ENCODE measurements around the gene BBS12.
A peak's percentile ranks its signal among the peaks of the same experiment; 100 is the strongest.

BBS12 gene

DNA sequence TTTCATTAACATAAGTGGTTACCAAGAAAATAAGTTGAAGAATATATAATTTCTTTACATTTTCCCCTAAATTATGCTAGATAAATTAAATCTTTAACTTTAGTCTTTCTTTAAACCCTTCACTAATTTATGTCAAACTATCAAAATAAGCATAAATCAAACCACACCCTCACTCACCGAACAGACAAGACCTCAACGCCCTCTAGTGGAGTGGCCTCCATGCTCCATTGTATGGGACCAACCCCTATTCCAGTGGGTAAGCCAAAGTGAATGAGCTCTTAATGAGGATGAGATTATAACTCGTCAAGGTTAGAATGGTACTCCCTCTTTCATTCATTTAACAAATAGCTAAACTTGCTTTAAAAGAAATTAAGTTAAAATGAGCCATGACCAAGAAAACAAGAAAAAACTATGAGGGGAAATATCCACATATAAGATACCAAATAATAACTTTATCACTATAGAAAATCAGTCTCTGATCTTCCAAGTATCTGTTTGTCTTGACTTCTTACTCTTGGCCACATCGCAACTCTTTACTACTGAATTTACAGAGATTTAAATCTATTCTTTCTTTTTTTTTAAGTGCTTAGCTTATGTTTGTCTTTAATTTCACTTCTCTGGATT lies 15.6 kb upstream of the BBS12 start:
- FAIRE-seq: peak; percentile 96
- TF ChIP-seq TAF1 (IDR thresholded peaks at IDR 0.05; ENCODE audit: borderline replicate concordance, low read depth, low read length): no peak
- no peak for TF ChIP-seq POLR2AphosphoS5 (IDR thresholded peaks at IDR 0.05; ENCODE audit: low read depth, low read length)
- TF ChIP-seq POLR2A (IDR thresholded peaks at IDR 0.05; ENCODE audit: low read depth, low read length): no peak
- peak; percentile 41 for DNase-seq (ENCODE audit: insufficient read length)

DNA sequence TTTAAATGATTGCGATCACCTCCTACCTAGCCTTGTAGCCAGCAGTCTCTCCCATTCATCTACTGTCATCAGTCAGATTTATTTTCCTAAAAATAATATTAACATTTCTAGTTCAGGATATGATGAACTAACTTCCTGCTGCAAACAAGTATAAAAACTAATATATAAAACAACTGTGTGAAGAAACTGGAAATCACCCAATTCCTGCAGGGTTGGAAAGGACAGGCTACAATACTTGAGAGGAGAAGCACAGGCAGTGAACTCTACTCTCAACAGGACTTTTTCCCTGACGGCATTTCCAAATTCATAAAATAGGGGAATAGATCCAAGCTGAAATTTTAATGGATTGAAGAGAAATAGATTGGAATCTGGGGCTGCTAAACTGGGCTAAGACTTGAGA lies 14.2 kb upstream of the BBS12 start:
- TF ChIP-seq TAF1 (IDR thresholded peaks at IDR 0.05; ENCODE audit: borderline replicate concordance, low read depth, low read length) (no peak), POLR2AphosphoS5 (IDR thresholded peaks at IDR 0.05; ENCODE audit: low read depth, low read length) (no peak), POLR2A (IDR thresholded peaks at IDR 0.05; ENCODE audit: low read depth, low read length) (no peak)
- DNase-seq (ENCODE audit: insufficient read length) (no peak), FAIRE-seq (no peak)

DNA sequence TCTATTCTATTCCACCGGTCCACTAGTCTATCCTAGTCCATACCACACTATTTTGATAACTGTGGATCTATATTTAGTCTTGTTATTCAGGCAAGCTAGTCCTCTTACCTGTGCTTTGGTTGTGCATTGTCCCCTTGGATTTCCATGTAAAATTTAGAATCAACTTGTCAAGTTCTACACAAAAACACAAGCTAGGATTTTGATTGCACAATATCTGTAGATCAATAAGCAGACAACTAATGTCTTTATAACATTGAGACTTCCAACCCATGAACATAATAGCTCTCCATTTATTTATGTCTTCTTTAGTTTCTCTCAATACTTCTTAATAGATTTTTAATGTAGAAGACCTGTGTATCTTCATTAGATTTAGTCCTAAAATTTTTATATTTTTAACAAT lies 10.2 kb upstream of the BBS12 start:
- DNase-seq (ENCODE audit: insufficient read length): no peak
- TF ChIP-seq POLR2A (IDR thresholded peaks at IDR 0.05; ENCODE audit: low read depth, low read length): no peak
- no peak for TF ChIP-seq POLR2AphosphoS5 (IDR thresholded peaks at IDR 0.05; ENCODE audit: low read depth, low read length)
- FAIRE-seq: no peak

DNA sequence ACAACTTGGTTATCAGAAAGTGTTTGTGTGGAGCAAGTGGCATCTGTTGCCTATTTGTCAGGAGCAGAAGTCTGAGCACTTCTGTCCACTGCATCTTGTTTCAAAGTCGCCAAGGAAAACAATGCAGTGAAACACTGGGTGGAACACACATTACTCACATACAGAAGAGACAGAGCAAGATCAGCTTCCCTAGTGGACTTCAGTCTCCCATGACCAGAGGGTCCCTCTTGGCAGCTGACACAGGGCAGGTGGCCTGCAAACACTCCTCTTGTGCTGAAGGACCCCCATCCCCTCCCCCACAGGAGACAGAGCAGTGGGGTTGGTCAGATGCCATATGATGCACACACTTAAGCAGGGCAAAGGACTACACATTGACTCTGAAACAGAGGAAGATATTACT lies 3.6 kb upstream of the BBS12 start:
- FAIRE-seq (no peak), DNase-seq (ENCODE audit: insufficient read length) (no peak)
- no peak for TF ChIP-seq POLR2AphosphoS5 (IDR thresholded peaks at IDR 0.05; ENCODE audit: low read depth, low read length)
- TF ChIP-seq POLR2A (IDR thresholded peaks at IDR 0.05; ENCODE audit: low read depth, low read length): no peak
- no peak for TF ChIP-seq TAF1 (IDR thresholded peaks at IDR 0.05; ENCODE audit: borderline replicate concordance, low read depth, low read length)

DNA sequence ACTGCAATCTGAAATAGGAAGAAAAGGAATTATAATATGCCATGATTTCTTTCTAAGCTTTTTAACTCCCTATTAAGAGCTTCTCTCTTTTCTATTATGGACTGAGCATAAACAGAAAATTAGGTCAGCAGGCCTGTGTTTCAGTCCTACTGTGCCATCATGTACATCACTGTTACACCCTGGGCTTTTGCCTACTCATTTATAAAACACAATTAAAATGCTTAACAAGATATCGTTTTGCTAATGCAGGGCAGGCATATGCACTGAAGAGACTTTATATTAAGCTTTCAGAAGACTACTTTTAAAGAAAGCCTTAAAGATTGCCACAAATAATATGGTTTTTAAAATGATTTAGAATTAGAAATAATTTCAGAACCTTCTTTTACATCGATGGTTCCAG lies 828 bp upstream of the BBS12 start:
- FAIRE-seq: no peak
- TF ChIP-seq TAF1 (IDR thresholded peaks at IDR 0.05; ENCODE audit: borderline replicate concordance, low read depth, low read length) (no peak), POLR2A (IDR thresholded peaks at IDR 0.05; ENCODE audit: low read depth, low read length) (no peak), POLR2AphosphoS5 (IDR thresholded peaks at IDR 0.05; ENCODE audit: low read depth, low read length) (no peak)
- no peak for DNase-seq (ENCODE audit: insufficient read length)

DNA sequence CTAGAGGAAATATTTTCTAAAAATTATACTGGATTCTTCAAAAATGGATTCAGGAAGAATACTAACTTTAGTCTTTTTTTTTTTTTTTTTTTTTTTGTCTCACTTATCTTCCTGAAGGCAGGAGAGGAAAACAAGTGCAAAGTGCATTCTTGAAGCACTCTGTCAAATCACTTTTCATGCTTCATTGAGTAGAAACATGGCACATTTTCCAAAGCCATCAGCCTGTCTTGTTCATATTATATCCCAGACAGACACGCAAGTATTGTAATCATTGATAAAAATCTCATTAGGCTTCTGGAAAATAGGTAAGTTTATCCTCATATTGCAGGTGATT lies 1.2 kb downstream of the BBS12 start:
- FAIRE-seq: no peak
- no peak for TF ChIP-seq POLR2A (IDR thresholded peaks at IDR 0.05; ENCODE audit: low read depth, low read length)
- no peak for DNase-seq (ENCODE audit: insufficient read length)

DNA sequence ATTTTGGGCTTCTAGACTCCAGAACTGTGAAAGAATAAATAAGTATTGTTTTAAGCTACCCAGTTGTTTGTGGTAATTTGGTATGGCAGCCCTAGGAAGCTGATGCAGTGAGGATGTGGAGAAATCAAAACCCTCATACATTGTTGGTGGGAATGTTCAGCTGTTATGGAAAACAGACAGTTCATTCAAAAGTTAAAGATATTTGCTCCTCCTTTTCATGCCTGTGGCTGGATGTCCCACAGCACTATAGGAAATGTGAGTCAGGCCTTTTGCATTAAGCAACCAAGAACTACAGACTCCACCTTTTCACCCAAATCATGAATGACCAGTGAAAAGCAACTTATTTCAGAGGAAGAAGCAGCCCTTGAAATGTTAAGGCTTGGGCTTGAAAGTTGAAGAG lies 6.7 kb downstream of the BBS12 start:
- no peak for DNase-seq (ENCODE audit: insufficient read length)
- no peak for TF ChIP-seq TAF1 (IDR thresholded peaks at IDR 0.05; ENCODE audit: borderline replicate concordance, low read depth, low read length)
- TF ChIP-seq POLR2A (IDR thresholded peaks at IDR 0.05; ENCODE audit: low read depth, low read length): no peak
- no peak for TF ChIP-seq POLR2AphosphoS5 (IDR thresholded peaks at IDR 0.05; ENCODE audit: low read depth, low read length)

DNA sequence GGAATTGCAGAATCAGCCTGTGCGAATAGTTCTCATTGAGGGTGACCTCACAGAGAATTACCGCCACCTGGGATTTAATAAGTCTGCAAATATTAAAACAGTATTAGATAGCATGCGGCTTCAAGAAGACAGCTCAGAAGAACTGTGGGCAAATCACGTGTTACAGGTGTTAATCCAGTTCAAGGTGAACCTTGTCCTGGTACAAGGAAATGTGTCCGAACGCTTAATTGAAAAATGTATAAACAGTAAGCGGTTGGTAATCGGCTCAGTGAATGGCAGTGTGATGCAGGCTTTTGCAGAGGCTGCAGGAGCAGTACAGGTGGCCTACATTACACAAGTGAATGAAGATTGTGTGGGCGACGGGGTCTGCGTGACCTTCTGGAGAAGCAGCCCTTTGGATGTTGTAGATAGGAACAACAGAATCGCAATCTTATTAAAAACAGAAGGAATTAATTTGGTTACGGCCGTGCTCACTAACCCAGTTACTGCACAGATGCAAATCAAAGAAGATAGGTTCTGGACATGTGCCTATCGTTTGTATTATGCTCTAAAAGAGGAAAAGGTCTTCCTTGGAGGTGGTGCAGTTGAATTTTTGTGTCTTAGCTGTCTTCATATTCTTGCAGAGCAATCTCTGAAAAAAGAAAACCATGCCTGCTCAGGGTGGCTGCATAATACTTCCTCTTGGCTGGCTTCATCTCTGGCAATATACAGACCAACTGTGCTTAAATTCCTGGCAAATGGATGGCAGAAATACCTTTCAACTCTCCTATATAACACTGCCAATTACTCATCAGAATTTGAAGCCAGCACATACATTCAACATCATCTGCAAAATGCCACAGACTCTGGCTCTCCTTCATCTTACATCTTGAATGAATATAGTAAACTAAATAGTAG lies 10.7 kb downstream of the BBS12 start:
- TF ChIP-seq POLR2A (IDR thresholded peaks at IDR 0.05; ENCODE audit: low read depth, low read length) (no peak), POLR2AphosphoS5 (IDR thresholded peaks at IDR 0.05; ENCODE audit: low read depth, low read length) (no peak), TAF1 (IDR thresholded peaks at IDR 0.05; ENCODE audit: borderline replicate concordance, low read depth, low read length) (no peak)
- no peak for DNase-seq (ENCODE audit: insufficient read length)
- FAIRE-seq: no peak

More for the DNA sequence above, 6.7 kb downstream of the BBS12 start:
- no peak for FAIRE-seq

DNA sequence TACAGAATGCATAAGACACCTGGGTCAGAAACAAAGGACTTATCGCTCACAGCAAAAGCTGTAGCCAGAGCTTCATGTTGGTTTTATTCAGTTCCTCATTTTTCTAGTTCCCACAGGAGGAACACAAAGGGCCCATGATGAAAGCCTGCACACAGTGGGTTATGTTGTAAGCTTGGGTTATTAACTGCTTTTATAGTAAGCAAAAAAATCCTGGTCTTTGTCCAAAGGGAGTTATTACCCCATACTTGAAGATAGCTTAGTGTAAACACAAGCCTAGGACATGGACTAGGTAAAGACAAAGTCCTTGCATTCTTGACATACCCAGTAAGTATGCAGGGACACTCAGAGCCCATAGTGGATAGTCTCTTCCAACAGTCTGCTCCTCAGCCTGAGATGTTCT lies 11.7 kb downstream of the BBS12 start:
- DNase-seq (ENCODE audit: insufficient read length): no peak
- TF ChIP-seq POLR2AphosphoS5 (IDR thresholded peaks at IDR 0.05; ENCODE audit: low read depth, low read length) (no peak), TAF1 (IDR thresholded peaks at IDR 0.05; ENCODE audit: borderline replicate concordance, low read depth, low read length) (no peak), POLR2A (IDR thresholded peaks at IDR 0.05; ENCODE audit: low read depth, low read length) (no peak)
- no peak for FAIRE-seq

DNA sequence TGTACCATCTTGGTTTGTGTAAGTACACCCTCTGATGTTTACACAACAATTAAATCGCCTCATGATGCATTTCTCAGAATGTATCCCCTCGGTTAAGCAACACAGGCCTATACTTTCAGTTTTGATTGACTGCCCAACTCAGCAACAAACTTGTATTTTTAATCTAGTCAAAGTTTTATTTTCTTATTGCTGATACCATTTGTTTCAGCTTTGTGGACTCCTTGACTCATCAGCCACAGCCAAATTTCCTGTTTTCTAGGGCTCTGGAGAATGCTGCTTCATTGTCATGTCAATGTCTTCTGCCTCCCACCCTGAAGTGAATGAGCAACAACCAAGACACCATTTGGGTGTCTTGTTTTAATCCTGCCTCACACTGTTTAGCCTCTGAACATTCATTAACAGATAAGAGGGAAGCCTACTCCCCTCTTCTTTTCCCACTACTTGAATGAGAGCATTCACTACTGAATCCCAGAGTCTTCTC lies 14.0 kb downstream of the BBS12 start:
- DNase-seq (ENCODE audit: insufficient read length): no peak
- no peak for FAIRE-seq
- TF ChIP-seq POLR2AphosphoS5 (IDR thresholded peaks at IDR 0.05; ENCODE audit: low read depth, low read length) (no peak), POLR2A (IDR thresholded peaks at IDR 0.05; ENCODE audit: low read depth, low read length) (no peak), TAF1 (IDR thresholded peaks at IDR 0.05; ENCODE audit: borderline replicate concordance, low read depth, low read length) (no peak)

DNA sequence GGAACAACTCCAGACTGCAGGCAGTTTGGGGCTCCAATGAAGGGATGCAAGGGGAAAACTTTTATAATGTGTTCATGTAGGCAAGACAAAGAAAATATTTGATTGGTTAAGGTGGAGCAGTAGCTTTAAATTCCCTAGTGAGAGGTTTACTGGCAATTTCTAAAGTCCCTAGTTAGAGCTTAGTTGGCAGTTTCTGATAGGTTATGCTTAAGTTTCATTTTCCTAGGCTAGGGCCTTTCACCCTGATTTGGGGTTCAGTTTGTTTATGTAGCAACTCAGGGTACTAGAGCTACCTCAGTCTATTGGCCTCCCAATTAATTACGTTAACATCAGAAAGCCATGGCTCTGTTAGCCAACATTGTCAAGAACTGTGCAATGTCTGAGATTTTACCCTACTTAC lies 14.6 kb downstream of the BBS12 start:
- TF ChIP-seq POLR2A (IDR thresholded peaks at IDR 0.05; ENCODE audit: low read depth, low read length) (no peak), POLR2AphosphoS5 (IDR thresholded peaks at IDR 0.05; ENCODE audit: low read depth, low read length) (no peak), TAF1 (IDR thresholded peaks at IDR 0.05; ENCODE audit: borderline replicate concordance, low read depth, low read length) (no peak)
- FAIRE-seq (no peak), DNase-seq (ENCODE audit: insufficient read length) (no peak)

DNA sequence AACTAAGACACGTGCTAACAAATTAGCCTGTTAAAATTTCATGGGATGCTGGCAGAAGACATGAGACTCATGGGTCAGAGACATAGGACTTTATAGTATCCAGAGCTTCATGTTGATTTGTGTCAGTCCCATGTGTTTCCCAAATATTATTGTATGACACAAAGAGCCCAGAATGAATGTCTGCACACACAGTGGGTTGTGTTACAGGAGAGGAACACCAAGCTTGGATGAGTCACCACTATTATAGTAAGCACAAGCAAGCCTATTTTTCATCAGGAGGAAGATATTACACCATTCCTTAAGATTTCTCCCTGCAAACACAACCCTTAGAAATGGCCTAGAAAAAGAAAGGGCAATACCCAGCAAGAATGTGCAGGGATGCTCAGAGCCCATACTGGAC lies 15.4 kb downstream of the BBS12 start:
- DNase-seq (ENCODE audit: insufficient read length) (no peak), FAIRE-seq (no peak)
- TF ChIP-seq TAF1 (IDR thresholded peaks at IDR 0.05; ENCODE audit: borderline replicate concordance, low read depth, low read length) (no peak), POLR2A (IDR thresholded peaks at IDR 0.05; ENCODE audit: low read depth, low read length) (no peak), POLR2AphosphoS5 (IDR thresholded peaks at IDR 0.05; ENCODE audit: low read depth, low read length) (no peak)
